ENCODE data around the gene PER1. TPM values are rescaled to one million over a fixed set of nuclear protein-coding genes. Genes with fewer than 3 reads are reported as not detected.

Gene PER1
- total and polyA plus RNA-seq, 2 of the 13 experiments (the other 11 are each of a cell fraction or from before 2014, with no cell fraction given) = 2.6 to 3.6 TPM

GRCh38 chr17:8186446-8186786 is 34.2 kb upstream of the PER1 start (continued):
- TF ChIP-seq ESRRA (CRISPR knock-in tag; IDR thresholded peaks at IDR 0.05; ENCODE audit: low read depth) (0 out of 2 replicates have a peak, but pooled peaks have one; percentile 11), ZNF597 (CRISPR knock-in tag; IDR thresholded peaks at IDR 0.05) (no peak), MYC (CRISPR knock-in tag; IDR thresholded peaks at IDR 0.05; ENCODE audit: borderline replicate concordance) (no peak), ZNF530 (CRISPR knock-in tag; IDR thresholded peaks at IDR 0.05; ENCODE audit: low read depth) (no peak), PAX8 (CRISPR knock-in tag; IDR thresholded peaks at IDR 0.05; ENCODE audit: borderline replicate concordance) (no peak), ZXDC (CRISPR knock-in tag; IDR thresholded peaks at IDR 0.05) (peak; percentile 82; the same call in 1 of the 2 replicates), ZFP1 (CRISPR knock-in tag; IDR thresholded peaks at IDR 0.05) (no peak), MEIS2 (CRISPR knock-in tag; IDR thresholded peaks at IDR 0.05) (no peak), ZNF225 (CRISPR knock-in tag; IDR thresholded peaks at IDR 0.05) (no peak), REXO4 (CRISPR knock-in tag; IDR thresholded peaks at IDR 0.05; ENCODE audit: borderline replicate concordance) (no peak), IKZF4 (CRISPR knock-in tag; IDR thresholded peaks at IDR 0.05; ENCODE audit: borderline replicate concordance, low read depth, not compliant biosample characterization) (no peak), IRF1 (CRISPR knock-in tag; IDR thresholded peaks at IDR 0.05; ENCODE audit: low read depth) (no peak), DNMT1 (CRISPR knock-in tag; IDR thresholded peaks at IDR 0.05) (no peak), ZNF276 (CRISPR knock-in tag; IDR thresholded peaks at IDR 0.05; ENCODE audit: low read depth) (peak; percentile 72; the same call in 1 of the 2 replicates), ZFP82 (CRISPR knock-in tag; IDR thresholded peaks at IDR 0.05; ENCODE audit: borderline replicate concordance) (no peak), HBP1 (CRISPR knock-in tag; IDR thresholded peaks at IDR 0.05; ENCODE audit: low read depth) (no peak), SNAPC2 (CRISPR knock-in tag; IDR thresholded peaks at IDR 0.05) (no peak), ZEB1 (IDR thresholded peaks at IDR 0.05; ENCODE audit: insufficient replicate concordance, low read depth) (no peak)
- TF ChIP-seq, protein P1, sequence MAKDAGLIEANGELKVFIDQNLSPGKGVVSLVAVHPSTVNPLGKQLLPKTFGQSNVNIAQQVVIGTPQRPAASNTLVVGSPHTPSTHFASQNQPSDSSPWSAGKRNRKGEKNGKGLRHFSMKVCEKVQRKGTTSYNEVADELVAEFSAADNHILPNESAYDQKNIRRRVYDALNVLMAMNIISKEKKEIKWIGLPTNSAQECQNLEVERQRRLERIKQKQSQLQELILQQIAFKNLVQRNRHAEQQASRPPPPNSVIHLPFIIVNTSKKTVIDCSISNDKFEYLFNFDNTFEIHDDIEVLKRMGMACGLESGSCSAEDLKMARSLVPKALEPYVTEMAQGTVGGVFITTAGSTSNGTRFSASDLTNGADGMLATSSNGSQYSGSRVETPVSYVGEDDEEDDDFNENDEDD (CRISPR knock-in tag; IDR thresholded peaks at IDR 0.05; ENCODE audit: borderline replicate concordance) = no peak
- TF ChIP-seq, protein P2, sequence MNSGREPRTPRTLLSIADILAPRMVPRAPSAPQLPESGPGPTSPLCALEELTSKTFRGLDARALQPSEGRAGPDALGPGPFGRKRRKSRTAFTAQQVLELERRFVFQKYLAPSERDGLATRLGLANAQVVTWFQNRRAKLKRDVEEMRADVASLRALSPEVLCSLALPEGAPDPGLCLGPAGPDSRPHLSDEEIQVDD (CRISPR knock-in tag; IDR thresholded peaks at IDR 0.05; ENCODE audit: borderline replicate concordance) = no peak

Measured in HepG2 (cell line).